HG02938 (cell line): ENCODE results near the gene RAB7A.

Experiments
- ATAC-seq: cut with Tn5 transposase; IDR thresholded peaks from one replicate; pipeline ENCODE4 v1.9.1; 2021; ENCODE audit warnings: mild to moderate bottlenecking, moderate library complexity; ENCODE audit not compliant: unreplicated experiment

RAB7A gene

GRCh38 chr3:128786434-128787020 lies 60.5 kb downstream of the RAB7A start:
- ATAC-seq = no peak

- no peak for ATAC-seq
Measured at GRCh38 chr3:128787256-128788253, 61.6 kb downstream of the RAB7A start.

GRCh38 chr3:128788268-128788869 lies 62.4 kb downstream of the RAB7A start:
- no peak for ATAC-seq

- no peak for ATAC-seq
Measured at GRCh38 chr3:128794067-128794768, 68.2 kb downstream of the RAB7A start.

- peak; percentile 69 for ATAC-seq
Measured at GRCh38 chr3:128794770-128795649, 69.0 kb downstream of the RAB7A start.

GRCh38 chr3:128799653-128800052 lies 73.7 kb downstream of the RAB7A start:
- ATAC-seq = no peak

- ATAC-seq = no peak
Measured at GRCh38 chr3:128800241-128801187, 74.5 kb downstream of the RAB7A start.

GRCh38 chr3:128801779-128802380 lies 75.9 kb downstream of the RAB7A start:
- no peak for ATAC-seq

- ATAC-seq = no peak
Measured at GRCh38 chr3:128803307-128803706, 77.3 kb downstream of the RAB7A start.

GRCh38 chr3:128804017-128804810 lies 78.2 kb downstream of the RAB7A start:
- peak; percentile 93 for ATAC-seq

GRCh38 chr3:128804811-128805155 lies 78.8 kb downstream of the RAB7A start:
- no peak for ATAC-seq

GRCh38 chr3:128805772-128806171 lies 79.8 kb downstream of the RAB7A start:
- no peak for ATAC-seq

- no peak for ATAC-seq
Measured at GRCh38 chr3:128806588-128806987, 80.6 kb downstream of the RAB7A start.

- no peak for ATAC-seq
Measured at GRCh38 chr3:128807186-128807830, 81.3 kb downstream of the RAB7A start.

GRCh38 chr3:128808672-128809071 lies 82.7 kb downstream of the RAB7A start:
- no peak for ATAC-seq

- ATAC-seq = no peak
Measured at GRCh38 chr3:128813097-128813496, 87.1 kb downstream of the RAB7A start.

- ATAC-seq = no peak
Measured at GRCh38 chr3:128814060-128814459, 88.1 kb downstream of the RAB7A start.
